GM12878 (cell line): Measurements from ENCODE around the gene KIRREL3. TPM values are rescaled to one million over a fixed set of nuclear protein-coding genes. Genes with fewer than 3 reads are reported as not detected.

Experiments used
- ATAC-seq: fragments of 200-7000 bp; cut with Tn5 transposase; 3 replicates; pipeline ENCODE4 v1.9.1; 2020; ENCODE audit warnings: mild to moderate bottlenecking, moderate library complexity
- BruUV-seq: library from RNA; stranded (reverse); fragments of 400-500 nt; replicated peaks from 2 replicates; lab custom pipeline; 2021; lab: Mats Ljungman, UMichigan
- CTCF ChIA-PET: fragments of 300-600 bp; sonication (Branson Sonifier 250); formaldehyde crosslinking; extraction: SDS; loops from one replicate; lab custom pipeline; 2021; ENCODE audit warnings: inconsistent platforms; lab: Yijun Ruan, JAX
- POLR2A ChIA-PET: fragments of 350-600 bp; formaldehyde crosslinking; extraction: SDS; loops from one replicate; lab custom pipeline; 2021; ENCODE audit warnings: inconsistent platforms; lab: Charles Lee
- RAD21 ChIA-PET: fragments of 300-600 bp; sonication (Branson Sonifier 250); formaldehyde crosslinking; loops from one replicate; lab custom pipeline; 2023; ENCODE audit warnings: antibody characterized with exemption; ENCODE audit not compliant: unreplicated experiment; lab: Charles Lee
- SMC1A ChIA-PET: fragments of 300-600 bp; sonication (Branson Sonifier 250); formaldehyde crosslinking; loops from one replicate; lab custom pipeline; 2023; ENCODE audit not compliant: unreplicated experiment, uncharacterized antibody; lab: Charles Lee
- DNase-seq: peaks from one replicate; pipeline ENCODE4 v3.0.0-alpha.2; 2011; ENCODE audit warnings: low read depth, low spot score
- FAIRE-seq: peaks from 3 replicates; lab custom pipeline; 2011; peaks lifted over from hg19 to GRCh38; lab: Jason Lieb, UNC
- H2AFZ ChIP-seq: 2 replicates; pipeline ENCODE4 v1.6.0; 2011; ENCODE audit warnings: low read depth, low read length, control low read depth; ENCODE audit not compliant: control insufficient read depth
- H3K27ac ChIP-seq: 2 replicates; pipeline ENCODE4 v1.5.1; 2011; ENCODE audit warnings: control low read depth; ENCODE audit not compliant: control insufficient read depth, insufficient read depth
- H3K27me3 ChIP-seq, 2 experiments: replicated peaks in 1 of 2; 2 replicates each; pipeline versions ENCODE4 v1.6.0 to v1.6.1; 2011; ENCODE audit warnings: low read length in 1 of 2; ENCODE audit not compliant: control insufficient read depth in 2 of 2, insufficient read depth in 2 of 2
- H3K36me3 ChIP-seq, 2 experiments: 2 replicates each; pipeline ENCODE4 v1.5.1; 2011; ENCODE audit warnings: low read length in 1 of 2; ENCODE audit not compliant: control insufficient read depth in 2 of 2, insufficient read depth in 2 of 2
- H3K4me1 ChIP-seq: 2 replicates; pipeline ENCODE4 v1.6.1; 2011; ENCODE audit warnings: mild to moderate bottlenecking, low read length, moderate library complexity, mixed read lengths; ENCODE audit not compliant: control insufficient read depth, insufficient read depth
- H3K4me2 ChIP-seq: 2 replicates; pipeline ENCODE4 v1.6.0; 2011; ENCODE audit warnings: control low read depth; ENCODE audit not compliant: control insufficient read depth, insufficient read depth
- H3K4me3 ChIP-seq: fragments of 200-600 bp; sonication (generic); 2 replicates; pipeline ENCODE4 v1.5.1; 2016
- H3K79me2 ChIP-seq: 2 replicates; pipeline ENCODE4 v1.6.0; 2011; ENCODE audit warnings: low read length; ENCODE audit not compliant: control insufficient read depth, insufficient read depth
- H3K9ac ChIP-seq: 2 replicates; pipeline ENCODE4 v1.8.0; 2011; ENCODE audit warnings: low read length, control low read depth, mixed read lengths; ENCODE audit not compliant: control insufficient read depth, insufficient read depth
- H3K9me3 ChIP-seq: replicated peaks from 3 replicates; pipeline ENCODE4 v1.5.1; 2011; ENCODE audit warnings: mild to moderate bottlenecking, low read length; ENCODE audit not compliant: control insufficient read depth, insufficient read depth
- H4K20me1 ChIP-seq: 2 replicates; pipeline ENCODE4 v1.6.0; 2011; ENCODE audit not compliant: control insufficient read depth, insufficient read depth
- BRCA1 ChIP-seq: IDR thresholded peaks from 2 replicates; pipeline ENCODE4 v1.6.1; 2011; ENCODE audit warnings: low read depth, low read length, improper control_type of control experiment
- EGR1 ChIP-seq, 2 experiments: IDR thresholded peaks; 1 replicate in 1 of 2; 2 replicates in 1 of 2; pipeline ENCODE4 v1.6.1; 2011 to 2012; ENCODE audit warnings: low read depth in 2 of 2, low read length in 2 of 2, borderline replicate concordance in 1 of 2, mild to moderate bottlenecking in 1 of 2, moderate library complexity in 1 of 2
- FOXM1 ChIP-seq: IDR thresholded peaks from 2 replicates; pipeline ENCODE4 v1.6.1; 2012; ENCODE audit warnings: low read depth, mild to moderate bottlenecking, inconsistent platforms, low read length, moderate library complexity
- KDM1A ChIP-seq: fragments of 200-600 bp; sonication (generic); IDR thresholded peaks from 2 replicates; pipeline ENCODE4 v1.6.1; 2016; ENCODE audit warnings: borderline replicate concordance
- NR2F1 ChIP-seq: fragments of 450-650 bp; conservative IDR thresholded peaks from 2 replicates; pipeline ENCODE4 v1.6.1; 2017; ENCODE audit warnings: mild to moderate bottlenecking
- RUNX3 ChIP-seq: IDR thresholded peaks from 2 replicates; pipeline ENCODE4 v1.6.1; 2012; ENCODE audit warnings: low read length, inconsistent platforms
- SMAD1 ChIP-seq: fragments of 450-650 bp; IDR thresholded peaks from 2 replicates; pipeline ENCODE4 v1.6.1; 2018; ENCODE audit warnings: mild to moderate bottlenecking, low read depth; ENCODE audit not compliant: partially characterized antibody
- TBL1XR1 ChIP-seq: IDR thresholded peaks from 2 replicates; pipeline ENCODE4 v1.6.1; 2012; ENCODE audit warnings: low read depth, low read length, improper control_type of control experiment
- YY1 ChIP-seq: IDR thresholded peaks from 2 replicates; pipeline ENCODE4 v1.6.1; 2011; ENCODE audit warnings: low read depth, mild to moderate bottlenecking, low read length
- ZNF207 ChIP-seq: fragments of 450-650 bp; IDR thresholded peaks from 2 replicates; pipeline ENCODE4 v1.6.1; 2014; ENCODE audit warnings: antibody characterized with exemption, mild to moderate bottlenecking, borderline replicate concordance
- ZZZ3 ChIP-seq: IDR thresholded peaks from 2 replicates; pipeline ENCODE4 v1.6.1; 2011; ENCODE audit warnings: low read depth; ENCODE audit not compliant: control insufficient read depth, insufficient read length
- WGBS: methylation state at CpG from one replicate; pipeline ENCODE4 v1.1.6; 2016; ENCODE audit warnings: low lambda C conversion rate; ENCODE audit not compliant: insufficient replicate concordance, insufficient coverage; ENCODE audit errors: missing lambda C conversion rate; 5-methylcytosine and 5-hydroxymethylcytosine counted together
- in situ Hi-C: fragments of 300-500 bp; cut with MboI; formaldehyde crosslinking; loops from 9 replicates; pipeline ENCODE4 v1.14.3; 2018; ENCODE audit warnings: mixed read lengths
- intact Hi-C: fragments of 100-400 bp; cut with micrococcal nuclease; formaldehyde crosslinking; loops from one replicate; pipeline ENCODE4 v1.14.2; 2022; ENCODE audit not compliant: unreplicated experiment
- polyA plus RNA-seq, 11 experiments: library from polyadenylated mRNA; depleted of rRNA in 4 of 11; unstranded in 6 of 11; stranded (reverse) in 5 of 11; fragments of >200 nt; fragmentation: Nextera tagmentation in 4 of 11; fragmentation: Illumina TruSeq in 1 of 11; extraction: Ambion mirVana in 4 of 11; extraction: Trizol in 1 of 11; gene quantifications; 1 replicate in 1 of 11; 2 replicates in 10 of 11; pipeline versions ENCODE4 v1.2.1 to v1.2.3, GENCODE V29; 2011 to 2016; ENCODE audit warnings: inconsistent platforms in 2 of 11, missing spikeins in 2 of 11, low read depth in 1 of 11
- total RNA-seq, 4 experiments: library from RNA; depleted of rRNA in 3 of 4; stranded (reverse); fragments of >200 nt in 3 of 4; fragmentation: Illumina TruSeq in 1 of 4; extraction: Trizol in 1 of 4; gene quantifications; 2 replicates each; pipeline versions ENCODE4 v1.2.1 to v1.2.3, GENCODE V29; 2013 to 2021
- TF ChIP-seq, protein P1 (sequence below): IDR thresholded peaks from 2 replicates; pipeline ENCODE4 v1.6.1; 2011; ENCODE audit warnings: mild to moderate bottlenecking, low read depth, low read length, moderate library complexity; ENCODE audit not compliant: insufficient replicate concordance
- TF ChIP-seq, protein P2 (sequence below): fragments of 450-650 bp; IDR thresholded peaks from 2 replicates; pipeline ENCODE4 v1.6.1; 2017; ENCODE audit warnings: antibody characterized with exemption, mild to moderate bottlenecking, moderate library complexity

The KIRREL3 gene
- total and polyA plus RNA-seq, 10 of the 15 experiments (the other 5 are each of a cell fraction or from before 2014, with no cell fraction given), result under 0.01 TPM; not detected in 9

DNA sequence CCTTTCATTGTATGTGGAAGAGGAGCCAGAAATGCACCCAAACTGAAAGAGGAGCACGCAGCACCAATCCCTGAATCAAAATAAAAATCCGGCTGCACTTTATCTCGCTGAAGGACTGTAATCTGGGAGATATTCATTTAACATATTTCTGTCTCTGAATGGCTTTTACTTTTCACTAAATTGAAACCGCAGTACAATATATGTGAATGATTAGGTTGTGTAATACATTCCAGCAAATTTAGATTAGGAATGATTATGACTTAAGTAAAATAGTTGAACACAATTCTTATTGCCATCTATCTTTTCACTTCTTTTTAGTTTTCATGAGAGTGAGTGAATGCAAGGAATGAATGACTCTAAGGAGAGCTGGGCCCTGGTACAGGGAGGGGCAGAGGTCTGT lies 413.0 kb downstream of the KIRREL3 start:
- FAIRE-seq, result no peak

More for the DNA sequence above, 413.0 kb downstream of the KIRREL3 start:
- Histone ChIP-seq H3K4me1 (no peaks in the 10 kb centered on the region), H3K4me2 (no peak overlapping the region), H3K27ac (no peak overlapping the region), H4K20me1 (no peaks in the 10 kb centered on the region), H3K27me3 (peaks cover 4 to 9% of the 10 kb centered on the region in 2 experiments; a peak in 3 of 4 replicates), H3K9me3 (no peaks in the 10 kb centered on the region), H3K9ac (no peak overlapping the region), H3K4me3 (no peak overlapping the region), H3K79me2 (no peaks in the 10 kb centered on the region), H2AFZ (no peak overlapping the region), H3K36me3 (no peaks in the 10 kb centered on the region)
- in situ Hi-C loops (no loop called here), intact Hi-C loops (no loop called here)
- ChIA-PET RAD21 (no interaction called here), POLR2A (no interaction called here), SMC1A (interaction anchor here (0.6 kb wide), 1 partner anchor 1505 kb away, joined by 3 read pairs; no protein-coding TSS in a partner anchor), CTCF (interaction anchor here (1.0 kb wide), 1 partner anchor 27 kb away, joined by 3 read pairs; no protein-coding TSS in a partner anchor)
- 14% methylated on average over 4 of the region's 4 CpGs for whole genome bisulfite sequencing
- TF ChIP-seq BRCA1 (no peak), EGR1 (IDR thresholded peaks at IDR 0.05; ENCODE audit: borderline replicate concordance in 1 of 2, low read depth in 2 of 2, low read length in 2 of 2) (no peak), ZNF207 (no peak), KDM1A (no peak), TBL1XR1 (no peak), RUNX3 (no peak), FOXM1 (no peak), SMAD1 (no peak), YY1 (no peak), NR2F1 (no peak), ZZZ3 (no peak)
- TF ChIP-seq, protein P1, sequence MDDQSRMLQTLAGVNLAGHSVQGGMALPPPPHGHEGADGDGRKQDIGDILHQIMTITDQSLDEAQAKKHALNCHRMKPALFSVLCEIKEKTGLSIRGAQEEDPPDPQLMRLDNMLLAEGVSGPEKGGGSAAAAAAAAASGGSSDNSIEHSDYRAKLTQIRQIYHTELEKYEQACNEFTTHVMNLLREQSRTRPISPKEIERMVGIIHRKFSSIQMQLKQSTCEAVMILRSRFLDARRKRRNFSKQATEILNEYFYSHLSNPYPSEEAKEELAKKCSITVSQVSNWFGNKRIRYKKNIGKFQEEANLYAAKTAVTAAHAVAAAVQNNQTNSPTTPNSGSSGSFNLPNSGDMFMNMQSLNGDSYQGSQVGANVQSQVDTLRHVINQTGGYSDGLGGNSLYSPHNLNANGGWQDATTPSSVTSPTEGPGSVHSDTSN, result no peak
- TF ChIP-seq, protein P2, sequence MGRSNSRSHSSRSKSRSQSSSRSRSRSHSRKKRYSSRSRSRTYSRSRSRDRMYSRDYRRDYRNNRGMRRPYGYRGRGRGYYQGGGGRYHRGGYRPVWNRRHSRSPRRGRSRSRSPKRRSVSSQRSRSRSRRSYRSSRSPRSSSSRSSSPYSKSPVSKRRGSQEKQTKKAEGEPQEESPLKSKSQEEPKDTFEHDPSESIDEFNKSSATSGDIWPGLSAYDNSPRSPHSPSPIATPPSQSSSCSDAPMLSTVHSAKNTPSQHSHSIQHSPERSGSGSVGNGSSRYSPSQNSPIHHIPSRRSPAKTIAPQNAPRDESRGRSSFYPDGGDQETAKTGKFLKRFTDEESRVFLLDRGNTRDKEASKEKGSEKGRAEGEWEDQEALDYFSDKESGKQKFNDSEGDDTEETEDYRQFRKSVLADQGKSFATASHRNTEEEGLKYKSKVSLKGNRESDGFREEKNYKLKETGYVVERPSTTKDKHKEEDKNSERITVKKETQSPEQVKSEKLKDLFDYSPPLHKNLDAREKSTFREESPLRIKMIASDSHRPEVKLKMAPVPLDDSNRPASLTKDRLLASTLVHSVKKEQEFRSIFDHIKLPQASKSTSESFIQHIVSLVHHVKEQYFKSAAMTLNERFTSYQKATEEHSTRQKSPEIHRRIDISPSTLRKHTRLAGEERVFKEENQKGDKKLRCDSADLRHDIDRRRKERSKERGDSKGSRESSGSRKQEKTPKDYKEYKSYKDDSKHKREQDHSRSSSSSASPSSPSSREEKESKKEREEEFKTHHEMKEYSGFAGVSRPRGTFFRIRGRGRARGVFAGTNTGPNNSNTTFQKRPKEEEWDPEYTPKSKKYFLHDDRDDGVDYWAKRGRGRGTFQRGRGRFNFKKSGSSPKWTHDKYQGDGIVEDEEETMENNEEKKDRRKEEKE, result no peak
- DNase-seq, result no peak
- no peak for ATAC-seq
- BruUV-seq, result no TSS peak
